GM18867 (cell line): Measurements from ENCODE around the gene ARHGAP22.

ENCODE experiments used
- ATAC-seq: cut with Tn5 transposase; IDR thresholded peaks from one replicate; pipeline ENCODE4 v1.9.1; 2021; ENCODE audit warnings: mild to moderate bottlenecking, moderate library complexity; ENCODE audit not compliant: unreplicated experiment

The ARHGAP22 gene

DNA sequence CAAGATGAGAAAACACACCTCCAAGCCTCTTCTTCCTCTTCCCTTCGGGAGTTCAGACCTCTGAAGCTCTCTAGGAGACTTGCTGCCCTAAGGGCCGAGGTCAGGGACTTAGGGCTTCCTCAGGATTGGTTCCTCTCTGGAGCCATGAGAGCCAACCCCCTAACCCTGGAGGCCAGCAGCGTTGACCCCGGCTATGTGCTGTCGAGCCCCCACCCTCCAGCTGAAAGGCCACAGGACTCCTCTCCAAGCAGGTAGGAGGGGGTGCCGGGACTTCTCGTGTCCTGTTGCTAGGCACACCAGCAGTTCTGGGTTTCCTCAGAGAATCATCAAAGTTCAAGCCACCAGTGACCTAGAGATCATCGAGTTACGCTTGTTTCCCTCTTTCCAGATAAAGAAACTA, 87.4 kb downstream of the ARHGAP22 start:
- no peak for ATAC-seq

DNA sequence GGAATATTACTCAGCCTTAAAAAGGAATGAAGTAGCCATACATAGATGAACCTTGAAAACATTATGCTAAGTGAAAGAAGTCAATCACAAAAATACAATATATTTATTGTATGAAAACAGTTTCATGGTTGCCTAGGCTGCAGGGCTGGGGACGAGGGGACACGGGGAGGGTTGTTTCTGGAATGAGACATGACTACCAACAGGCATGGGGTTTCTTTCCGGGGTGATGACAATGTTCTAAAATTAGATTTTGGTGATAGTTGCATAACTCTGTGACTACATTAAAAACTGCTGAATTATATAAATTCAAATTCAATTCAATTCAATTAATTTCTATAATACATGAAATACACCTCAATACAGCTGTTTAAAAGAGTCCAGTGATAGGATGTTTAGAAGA, 88.0 kb downstream of the ARHGAP22 start:
- ATAC-seq = no peak

DNA sequence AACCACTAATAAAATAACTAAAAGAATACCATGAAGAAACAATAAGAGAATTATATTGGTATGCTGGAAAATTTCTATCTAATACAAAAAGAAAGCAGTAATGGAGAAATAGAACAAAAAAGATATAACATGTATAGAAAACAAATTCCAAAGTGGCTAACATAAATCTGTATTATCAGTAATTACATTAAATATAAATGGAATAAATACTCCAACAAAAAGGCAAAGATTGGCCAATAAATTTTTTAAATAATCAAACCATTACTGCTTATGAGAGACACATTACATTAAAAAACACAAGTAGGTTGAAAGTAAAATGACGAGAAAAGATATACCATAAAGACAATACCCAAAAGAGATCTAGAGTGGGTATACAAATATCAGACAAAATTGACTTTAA, 90.0 kb downstream of the ARHGAP22 start:
- no peak for ATAC-seq

GRCh38 chr10:48514255-48514654, 90.6 kb downstream of the ARHGAP22 start:
- ATAC-seq = no peak

DNA sequence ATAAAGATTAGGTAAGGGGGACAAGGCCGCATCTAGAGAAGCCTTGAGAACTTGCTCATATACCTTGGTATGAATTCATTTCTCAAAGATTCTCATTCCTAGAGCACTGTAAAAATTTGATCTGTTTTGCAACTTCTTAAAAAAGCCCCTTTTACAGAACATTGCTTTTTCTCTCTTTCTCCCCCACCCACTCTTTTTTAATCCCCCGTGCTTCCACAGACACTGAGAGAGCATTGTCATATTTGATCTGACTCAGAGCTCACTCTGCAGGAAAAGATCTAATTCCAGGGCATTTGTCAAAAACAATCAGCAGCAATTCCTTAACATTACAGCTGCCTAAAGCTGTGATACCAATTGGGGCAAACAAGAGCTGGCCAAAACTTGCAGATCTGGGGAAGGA, 92.0 kb downstream of the ARHGAP22 start:
- ATAC-seq = no peak

- no peak for ATAC-seq
These were observed 93.0 kb downstream of the ARHGAP22 start for GRCh38 chr10:48511875-48512231.

- ATAC-seq = no peak
These were observed 93.6 kb downstream of the ARHGAP22 start for GRCh38 chr10:48511066-48511874.

DNA sequence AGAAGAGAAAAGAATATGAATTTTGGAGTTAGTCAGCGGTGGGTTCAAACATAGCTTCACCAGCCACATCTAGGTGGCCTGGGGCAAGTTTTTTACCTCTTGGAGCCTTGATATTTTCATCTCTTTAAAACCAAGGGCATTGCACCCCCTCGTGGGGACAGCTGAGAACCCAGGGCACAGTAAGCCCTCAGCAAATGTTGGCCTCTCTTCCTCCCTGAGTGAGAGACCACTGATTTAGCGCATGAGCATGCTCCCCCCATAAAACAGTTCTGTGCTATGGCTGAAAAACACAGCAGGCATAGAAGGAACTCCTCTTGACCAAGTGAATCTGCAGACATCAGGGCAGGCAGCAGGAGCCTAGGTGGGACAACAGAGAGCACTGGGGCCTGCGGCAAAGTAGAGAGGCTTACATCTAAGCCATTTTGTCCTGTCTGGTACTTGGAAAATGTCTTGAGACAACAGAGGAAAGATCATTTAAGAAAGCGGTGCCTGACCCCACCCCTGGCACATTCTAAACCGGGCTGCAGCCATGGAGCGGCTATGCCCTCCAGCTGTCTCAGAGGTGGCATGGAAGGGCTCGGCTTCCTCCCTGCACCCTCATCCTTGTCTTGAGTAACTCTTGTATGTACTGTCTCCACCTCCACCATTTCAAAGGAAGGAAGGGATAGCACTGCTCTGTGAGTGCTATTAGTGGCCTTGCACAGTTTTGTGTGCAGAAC, 94.7 kb downstream of the ARHGAP22 start:
- no peak for ATAC-seq

- no peak for ATAC-seq
These were observed 95.8 kb downstream of the ARHGAP22 start for GRCh38 chr10:48508791-48509772.

DNA sequence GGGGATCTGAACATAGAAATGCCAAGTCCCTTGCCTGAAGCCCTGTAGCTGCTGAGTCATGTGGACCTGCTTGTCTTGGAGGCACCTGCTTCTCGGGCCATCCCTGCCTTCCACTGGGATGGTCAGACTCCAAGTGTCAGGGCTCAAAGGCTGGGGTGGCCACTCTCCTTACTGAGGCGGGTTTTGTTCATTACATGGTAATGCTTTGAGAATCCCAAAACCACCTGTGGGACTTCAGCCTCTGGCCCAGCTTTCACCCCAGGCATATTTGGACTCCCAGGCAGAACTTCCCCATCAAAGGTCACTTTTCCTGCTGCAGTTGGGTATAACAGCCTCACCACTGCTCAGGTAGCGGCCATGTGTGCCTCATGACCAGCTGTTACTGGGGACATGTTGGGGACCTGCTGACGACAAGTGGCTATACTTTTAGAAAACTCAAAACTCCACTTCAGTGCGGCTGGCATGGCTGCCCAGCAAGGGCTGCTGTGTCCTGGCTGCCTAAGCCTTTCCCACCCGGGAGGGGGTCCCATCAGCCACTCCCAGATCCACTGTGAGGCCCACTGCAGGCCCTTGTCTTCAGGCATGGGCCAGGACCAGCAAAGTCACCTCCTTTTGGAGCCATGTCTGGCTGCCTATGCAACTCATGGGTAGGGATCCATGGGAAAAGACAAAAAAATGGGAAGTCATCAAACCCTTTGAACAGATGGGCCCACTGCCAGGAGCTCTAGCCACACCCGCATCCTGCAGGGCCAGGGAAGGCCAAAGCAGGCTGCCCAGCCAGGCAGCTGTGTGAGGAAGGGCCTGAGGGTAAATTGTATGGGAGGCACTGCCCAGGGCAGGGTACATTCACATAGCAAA, 96.7 kb downstream of the ARHGAP22 start:
- no peak for ATAC-seq

DNA sequence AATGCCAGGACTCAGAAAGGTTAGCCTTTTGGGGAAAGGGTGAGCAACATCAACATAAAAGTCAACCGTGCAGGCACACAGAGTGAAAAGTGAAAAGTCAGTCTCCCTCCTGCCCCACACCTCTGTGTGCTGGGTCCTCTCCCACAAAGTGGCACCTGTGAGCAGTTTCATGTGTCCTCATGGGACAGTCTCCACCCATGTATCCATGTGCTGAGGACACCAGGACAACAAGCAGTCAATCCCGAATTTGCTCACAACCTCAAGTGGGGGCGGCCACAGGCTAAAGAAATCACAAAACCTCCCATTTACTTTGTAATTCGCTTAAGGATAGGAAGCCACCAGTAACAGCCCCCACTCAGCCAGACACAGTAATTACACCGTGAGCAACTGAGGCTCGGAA, 97.4 kb downstream of the ARHGAP22 start:
- no peak for ATAC-seq

DNA sequence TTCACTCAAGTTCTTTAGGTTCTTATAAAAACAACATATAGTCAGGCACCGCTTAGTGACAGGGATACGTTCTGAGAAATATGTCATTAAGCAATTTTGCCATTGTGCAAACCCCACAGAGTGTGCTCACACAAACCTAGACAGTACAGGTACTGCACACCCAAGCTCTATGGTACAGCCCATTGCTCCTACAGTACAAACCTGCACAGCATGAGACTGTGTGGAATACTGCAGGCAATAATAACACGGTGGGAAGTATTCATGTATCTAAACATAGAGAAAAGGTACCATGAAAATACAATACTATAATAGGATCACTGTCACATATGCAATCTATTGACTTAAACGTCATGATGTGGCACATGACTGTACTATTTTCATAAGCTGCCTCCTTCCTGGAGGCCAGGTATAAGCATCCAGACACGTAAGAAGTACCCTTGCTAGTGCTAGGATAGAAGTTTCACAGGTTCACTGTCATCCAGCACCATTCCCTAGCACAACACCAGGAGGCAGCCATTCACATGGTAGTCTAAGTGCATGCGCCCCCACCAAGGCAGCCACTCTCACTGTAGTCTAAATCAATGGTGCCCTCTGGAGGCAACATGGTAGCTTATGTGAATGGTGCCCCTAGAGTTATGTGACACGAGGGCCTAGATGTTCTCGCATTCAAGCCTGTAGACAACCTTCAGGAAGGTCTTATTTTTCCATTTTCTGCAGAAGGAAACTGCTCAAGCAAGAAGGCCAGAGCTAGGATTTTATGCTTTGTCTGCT, 98.5 kb downstream of the ARHGAP22 start:
- no peak for ATAC-seq

- no peak for ATAC-seq
These were observed 99.3 kb downstream of the ARHGAP22 start for GRCh38 chr10:48505394-48506112.

- no peak for ATAC-seq
These were observed 100.6 kb downstream of the ARHGAP22 start for GRCh38 chr10:48504141-48504885.

GRCh38 chr10:48503293-48503911, 101.5 kb downstream of the ARHGAP22 start:
- ATAC-seq = no peak

DNA sequence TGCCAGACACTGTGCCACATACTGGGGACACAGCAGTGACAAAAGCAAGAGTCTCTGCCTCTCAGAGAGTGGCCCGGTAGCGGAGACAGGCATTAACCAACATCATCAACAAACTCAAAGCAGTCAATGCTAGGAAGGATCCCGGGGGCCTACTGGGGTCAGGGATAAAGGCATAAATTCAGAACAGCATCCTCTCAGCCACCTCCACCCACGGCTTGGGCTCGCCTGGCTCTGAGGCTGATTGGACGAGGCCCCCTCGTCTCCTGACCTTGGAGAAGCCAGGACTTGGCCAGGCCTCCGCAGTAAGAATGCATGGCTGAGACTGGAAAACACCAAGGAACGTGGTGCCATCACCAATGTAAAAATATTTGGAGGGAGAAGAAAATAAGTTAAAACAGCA, 102.1 kb downstream of the ARHGAP22 start:
- ATAC-seq = no peak

DNA sequence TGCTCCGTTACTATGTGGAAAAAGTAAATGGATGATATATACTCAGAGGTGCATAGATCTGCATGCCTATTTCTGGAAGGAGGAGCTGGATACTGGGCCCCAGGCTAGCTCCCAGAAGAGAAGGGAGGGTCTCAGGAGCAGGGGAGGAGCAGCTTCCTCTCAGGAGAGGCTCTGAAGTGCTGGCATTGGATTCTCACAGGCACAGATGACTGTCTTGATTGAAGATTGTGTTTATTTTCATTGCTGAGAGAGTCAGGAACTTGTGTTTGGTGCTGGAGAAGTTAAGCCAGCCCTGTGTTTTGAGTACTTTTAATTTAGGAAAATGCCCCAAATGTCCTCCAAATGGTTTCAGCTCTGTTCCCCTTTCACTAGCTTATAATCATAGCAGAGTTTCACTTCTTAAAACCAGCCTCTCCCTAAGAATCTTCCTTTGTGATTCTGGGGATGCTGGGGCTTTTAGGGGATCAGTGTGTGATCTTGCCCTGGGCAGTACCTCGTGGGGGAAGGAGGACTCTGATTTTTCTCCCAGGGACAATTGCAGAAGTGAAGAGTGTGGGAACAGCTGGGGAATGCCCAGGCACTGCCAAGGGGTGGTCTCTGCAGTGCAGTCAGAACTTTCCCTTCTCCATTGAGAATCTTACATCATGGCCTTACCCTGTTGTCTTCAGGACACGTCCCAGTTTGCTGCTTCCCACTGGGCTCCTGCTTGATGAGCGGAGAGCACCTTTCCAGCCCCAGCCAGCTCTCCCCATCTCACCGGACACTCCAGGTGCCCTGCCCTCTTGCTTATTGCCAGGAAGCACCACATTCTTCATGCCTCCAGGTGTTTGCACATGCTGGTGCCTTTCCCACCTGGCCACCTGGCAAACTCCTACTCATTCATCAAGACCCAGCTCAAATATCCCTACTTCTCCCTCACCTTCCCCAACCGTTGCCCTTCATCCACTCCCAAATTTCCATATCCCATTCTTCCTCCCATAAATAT, 102.8 kb downstream of the ARHGAP22 start:
- no peak for ATAC-seq
